CD4-positive, alpha-beta T cell treated with Interferon gamma for 1 hour (primary cell): Measurements from ENCODE around the gene ARMC8.

Source experiments
- DNase-seq: peaks from one replicate; pipeline ENCODE4 v3.0.0-alpha.2; 2020

The ARMC8 gene

DNA sequence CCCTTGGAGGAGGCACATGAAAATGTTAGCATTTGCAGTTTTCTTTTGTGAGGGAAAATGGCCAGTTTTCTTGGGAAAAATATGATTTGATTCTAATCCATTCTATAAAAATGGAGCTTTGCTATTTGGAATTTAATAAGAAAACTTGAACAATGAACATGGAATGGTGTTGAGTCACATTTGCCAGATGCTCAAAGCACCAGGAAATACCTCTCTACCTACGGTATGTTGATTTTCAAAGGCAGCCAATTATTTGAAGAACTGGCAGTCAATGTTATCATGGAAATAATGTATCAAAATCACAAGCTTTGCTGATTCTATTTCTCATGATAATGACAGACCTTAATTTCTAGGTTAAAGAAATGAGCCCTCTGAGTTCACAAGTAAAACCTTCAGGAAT, 127.7 kb downstream of the ARMC8 start:
- no peak for DNase-seq

DNA sequence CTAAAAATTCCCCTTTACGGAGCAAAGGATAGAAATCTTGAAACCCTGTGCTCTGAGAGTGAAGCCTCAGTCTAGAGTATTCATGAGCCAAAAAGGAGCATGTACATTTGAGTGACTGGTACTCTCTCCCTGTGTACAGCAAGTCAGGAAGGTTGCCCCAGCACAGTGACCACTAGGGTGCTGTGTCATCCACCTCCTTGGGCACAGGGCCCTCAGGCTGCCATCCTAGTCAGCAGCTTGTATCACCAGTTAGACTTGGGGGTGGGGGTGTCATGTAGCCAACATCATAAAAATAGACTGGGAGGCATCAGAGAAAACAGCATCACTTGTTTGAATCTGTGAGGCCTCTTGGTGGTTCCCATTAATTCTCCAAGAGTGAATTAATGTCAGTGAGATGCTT, 130.6 kb downstream of the ARMC8 start:
- DNase-seq = no peak

DNA sequence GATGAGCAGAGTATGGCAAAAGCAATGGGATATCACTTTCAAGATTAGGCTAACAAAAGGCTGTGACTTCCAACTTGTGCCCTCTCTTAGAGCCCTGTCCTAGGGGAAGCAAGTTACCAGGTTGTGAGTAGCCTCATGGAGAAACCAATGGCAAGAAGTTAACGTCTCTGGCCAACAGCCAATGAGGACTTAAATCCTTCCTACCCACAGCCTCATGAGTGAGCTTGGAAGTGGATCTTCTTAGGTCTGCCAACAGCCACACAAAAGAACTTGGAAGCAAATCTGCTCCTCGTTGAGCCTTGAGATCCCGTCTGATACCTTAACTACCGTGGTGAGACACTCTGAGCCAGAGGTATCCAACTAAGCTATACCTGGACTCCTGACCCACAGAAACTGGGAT, 136.9 kb downstream of the ARMC8 start:
- DNase-seq = no peak

DNA sequence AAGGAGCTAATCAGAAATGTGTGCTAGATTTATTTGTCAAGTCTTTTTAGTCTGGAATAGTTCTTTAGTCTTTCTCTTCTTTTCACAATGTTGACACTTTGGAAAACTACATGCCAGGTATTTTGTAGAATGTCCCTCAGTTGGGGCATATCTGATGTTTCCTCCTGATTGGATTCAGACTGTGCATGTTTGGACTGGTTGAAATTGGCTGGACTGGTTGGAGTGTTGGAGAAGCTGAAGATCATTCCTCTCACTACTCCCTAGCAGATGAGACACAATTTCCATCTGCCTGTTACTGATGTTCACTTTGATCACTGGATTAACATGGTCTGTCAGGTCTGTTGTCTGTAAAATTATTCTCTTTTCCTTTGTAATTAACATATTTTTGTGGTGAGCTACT, 138.9 kb downstream of the ARMC8 start:
- DNase-seq = no peak

DNA sequence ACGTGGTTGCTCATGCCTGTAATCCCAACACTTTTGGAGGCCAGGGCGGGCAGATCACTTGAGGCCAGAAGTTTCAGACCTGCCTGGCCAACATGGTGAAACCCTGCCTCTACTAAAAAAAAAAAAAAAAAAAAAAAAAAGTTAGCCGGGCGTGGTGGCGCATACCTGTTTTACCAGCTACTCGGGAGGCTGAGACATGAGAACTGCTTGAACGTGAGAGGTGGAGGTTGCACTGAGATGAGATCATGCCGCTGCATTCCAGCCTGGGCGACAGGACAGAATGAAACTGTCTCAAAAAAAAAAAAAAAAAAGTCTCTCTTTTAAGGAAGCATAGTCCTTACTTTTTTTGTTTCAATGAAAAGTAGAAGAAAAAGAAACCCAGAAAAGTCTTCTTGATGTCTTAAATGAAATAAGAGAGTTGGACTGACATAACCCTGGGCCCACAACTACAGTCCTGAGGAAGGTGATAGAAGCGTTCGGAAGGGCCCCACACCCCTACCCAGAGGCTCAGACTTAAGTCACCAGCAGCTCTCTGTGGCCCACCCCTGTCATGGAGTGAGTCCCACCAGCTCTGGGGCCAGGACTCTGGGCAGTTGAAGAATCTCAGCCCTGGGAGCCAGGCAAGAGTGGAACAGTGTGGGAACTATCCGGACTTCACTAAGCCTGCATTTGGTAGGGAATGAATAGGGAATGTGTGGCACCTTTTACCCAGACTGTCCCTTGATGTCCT, 139.9 kb downstream of the ARMC8 start:
- no peak for DNase-seq

DNA sequence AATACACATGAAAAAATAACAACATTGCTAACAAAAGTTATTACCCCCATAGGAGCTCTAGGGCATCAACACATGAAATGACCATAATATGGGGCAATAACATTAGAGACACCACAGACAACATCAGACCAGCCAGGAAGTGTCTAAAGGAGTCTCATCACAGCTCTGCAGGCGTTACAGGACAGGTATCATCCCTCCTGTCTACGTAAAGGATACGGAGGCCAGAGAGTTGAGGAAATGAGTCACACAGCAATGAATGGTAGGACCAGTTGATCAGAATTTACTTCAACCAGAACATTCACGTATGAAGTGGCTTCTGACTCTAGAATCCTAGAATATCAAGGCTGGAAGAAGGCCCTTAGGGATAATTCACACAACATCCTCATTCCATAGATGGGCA, 140.7 kb downstream of the ARMC8 start:
- no peak for DNase-seq

DNA sequence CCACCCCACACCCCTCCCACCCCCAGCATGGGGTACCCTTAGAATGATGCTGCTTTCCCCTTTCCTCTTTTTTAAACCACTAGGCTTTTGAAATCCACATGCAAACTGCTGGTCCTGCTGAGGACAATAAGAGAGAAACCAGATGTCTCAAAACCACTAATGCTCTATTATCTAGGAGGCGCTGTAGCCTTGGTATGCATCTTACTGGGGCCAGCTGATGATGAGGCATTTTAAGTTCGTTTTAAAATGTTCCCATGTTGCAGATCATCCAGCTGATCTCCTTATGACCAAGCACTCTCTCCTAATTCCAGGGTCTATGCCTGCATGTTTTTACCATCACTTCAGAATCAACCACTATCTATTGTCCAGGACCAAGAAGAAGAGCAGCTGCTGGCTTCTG, 141.2 kb downstream of the ARMC8 start:
- no peak for DNase-seq

DNA sequence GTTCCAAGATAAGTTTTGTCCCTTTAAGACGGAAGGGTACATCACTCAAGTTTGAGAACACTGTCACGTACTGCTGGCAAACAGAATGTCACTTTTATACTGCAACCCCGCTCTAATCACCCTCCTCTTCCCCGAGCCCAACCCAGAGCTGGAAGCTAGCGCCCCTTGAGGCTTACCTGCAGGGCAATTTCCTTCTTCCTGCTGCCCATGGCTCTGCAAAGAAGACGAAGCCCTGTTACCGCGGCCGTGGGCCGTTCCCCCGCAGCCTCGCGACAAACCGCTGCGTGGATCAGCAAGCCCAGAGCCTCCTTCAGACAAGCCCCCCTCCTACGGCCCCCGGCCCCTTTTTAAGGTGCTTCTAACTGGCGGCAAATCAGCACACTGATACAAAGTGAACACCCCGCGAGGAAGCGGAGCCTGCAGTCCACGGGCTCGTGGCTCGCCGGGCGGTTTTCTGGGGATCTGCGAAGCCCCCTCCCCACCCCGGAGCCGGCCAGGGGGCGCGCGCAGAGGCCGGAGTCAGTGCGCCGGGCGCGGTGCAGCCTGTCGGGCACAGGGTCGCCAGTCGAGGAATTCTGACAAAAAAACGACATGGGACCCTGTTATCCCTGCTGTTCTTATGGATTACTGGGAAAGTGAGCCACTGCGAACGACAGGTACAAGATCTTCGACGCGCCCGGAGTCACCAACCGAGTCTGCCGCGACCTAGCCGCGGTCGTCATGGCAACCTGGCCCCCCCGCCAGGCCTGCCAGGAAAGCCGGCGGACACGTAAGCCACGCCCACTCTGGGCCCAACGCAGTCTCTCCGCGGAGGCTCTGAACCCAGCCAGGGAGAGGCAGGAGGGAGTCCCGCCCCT, 142.3 kb downstream of the ARMC8 start, which contains the start of gene NME9:
TSS of gene NME9 (minus strand) at position 725 of the 857 bp plus-strand sequence. CDS start at position 209, 516 bp downstream.
- DNase-seq = peak; percentile 93

DNA sequence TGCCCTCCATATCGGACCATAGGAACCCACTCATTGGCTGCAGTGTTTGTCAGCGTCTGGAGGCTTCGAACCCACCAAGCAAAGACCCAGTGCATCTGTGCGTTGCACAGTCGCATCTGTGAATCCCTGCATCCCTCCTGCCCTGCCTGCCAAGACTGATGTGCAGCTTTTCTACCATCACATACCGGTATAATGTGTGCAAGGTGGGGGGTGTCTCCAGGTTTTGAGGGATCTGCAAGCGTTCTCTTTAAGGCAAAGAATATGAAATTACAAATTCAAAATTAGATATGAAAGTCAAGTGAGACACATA, 142.8 kb downstream of the ARMC8 start:
- no peak for DNase-seq

DNA sequence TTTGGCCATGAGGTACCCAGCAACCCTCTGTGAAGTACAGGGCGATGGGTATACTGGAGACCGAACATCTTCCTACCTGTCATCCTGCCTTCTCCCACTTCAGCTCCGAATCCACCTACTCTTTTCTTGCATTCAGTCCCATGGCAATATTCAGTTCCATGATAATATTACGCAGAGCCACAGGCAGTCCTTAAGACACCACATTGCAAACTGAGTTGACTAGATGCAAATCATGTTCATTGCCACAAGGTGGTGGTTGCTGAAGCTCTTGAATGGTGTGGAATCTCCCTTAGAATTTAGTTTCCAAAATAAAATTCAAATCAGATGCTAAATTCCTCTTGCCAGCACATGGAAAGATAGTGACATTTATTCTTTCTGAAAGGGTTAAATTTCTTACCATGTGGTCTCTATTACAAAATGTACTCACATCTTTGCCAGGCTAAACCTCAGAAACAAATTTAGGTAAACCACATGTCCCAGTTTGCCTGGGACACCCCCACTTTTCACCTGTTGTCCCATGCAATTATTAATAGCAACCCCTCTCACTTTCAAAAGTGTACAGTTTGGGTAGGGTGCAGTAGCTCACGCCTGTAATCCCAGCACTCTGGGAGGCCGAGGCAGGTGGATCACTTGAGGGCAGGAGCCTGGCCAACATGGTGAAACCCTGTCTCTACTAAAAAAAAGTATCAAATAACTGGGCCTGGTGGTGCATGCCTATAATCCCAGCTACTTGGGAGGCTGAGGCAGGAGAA, 144.2 kb downstream of the ARMC8 start:
- DNase-seq = no peak

DNA sequence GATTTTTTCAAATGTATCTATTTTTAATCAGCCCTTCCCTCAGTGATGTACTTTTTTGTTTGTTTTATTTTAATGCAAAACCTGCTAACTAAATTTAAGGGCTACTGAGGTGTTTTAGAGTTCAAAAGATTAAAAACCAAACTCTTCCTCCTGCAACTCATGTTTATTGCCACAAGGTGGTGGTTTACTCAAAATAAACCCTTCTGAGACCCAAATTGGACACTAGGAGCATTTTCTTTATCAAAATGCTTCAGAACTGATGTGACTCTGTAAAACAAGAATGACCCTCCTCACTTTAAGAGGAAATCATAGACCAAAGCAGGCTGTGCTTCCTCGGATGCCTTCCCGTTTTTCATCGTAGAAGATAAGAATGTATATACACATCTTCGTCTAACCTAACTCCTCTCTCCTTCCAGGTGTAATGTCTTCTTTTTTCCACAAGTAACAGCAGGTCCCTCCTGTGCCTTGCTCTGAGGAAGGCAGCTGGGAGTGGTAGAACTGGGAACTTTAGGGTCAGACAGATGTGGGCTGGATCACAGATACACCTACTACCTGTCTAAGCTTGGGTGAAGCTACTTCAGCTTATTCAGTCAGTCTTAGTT, 145.5 kb downstream of the ARMC8 start:
- no peak for DNase-seq

DNA sequence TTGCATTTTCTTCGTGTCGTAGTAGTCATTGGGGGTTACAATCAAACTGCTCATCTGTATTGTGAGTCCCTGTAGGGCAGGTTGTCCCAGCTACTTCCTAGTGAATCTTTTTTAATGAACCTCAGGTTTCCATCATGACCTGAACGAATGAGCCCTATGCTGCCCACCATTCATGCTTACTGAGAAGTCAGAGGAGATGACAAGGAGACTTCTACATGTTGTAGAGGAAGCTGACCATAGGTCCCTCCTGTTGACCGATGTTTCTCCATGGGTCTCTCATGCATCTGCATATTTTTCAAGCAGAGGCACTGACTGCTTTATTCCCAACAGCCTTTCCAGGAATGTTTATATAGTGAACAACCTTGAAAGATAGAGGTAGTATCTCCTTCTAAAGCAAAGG, 147.5 kb downstream of the ARMC8 start:
- no peak for DNase-seq

DNA sequence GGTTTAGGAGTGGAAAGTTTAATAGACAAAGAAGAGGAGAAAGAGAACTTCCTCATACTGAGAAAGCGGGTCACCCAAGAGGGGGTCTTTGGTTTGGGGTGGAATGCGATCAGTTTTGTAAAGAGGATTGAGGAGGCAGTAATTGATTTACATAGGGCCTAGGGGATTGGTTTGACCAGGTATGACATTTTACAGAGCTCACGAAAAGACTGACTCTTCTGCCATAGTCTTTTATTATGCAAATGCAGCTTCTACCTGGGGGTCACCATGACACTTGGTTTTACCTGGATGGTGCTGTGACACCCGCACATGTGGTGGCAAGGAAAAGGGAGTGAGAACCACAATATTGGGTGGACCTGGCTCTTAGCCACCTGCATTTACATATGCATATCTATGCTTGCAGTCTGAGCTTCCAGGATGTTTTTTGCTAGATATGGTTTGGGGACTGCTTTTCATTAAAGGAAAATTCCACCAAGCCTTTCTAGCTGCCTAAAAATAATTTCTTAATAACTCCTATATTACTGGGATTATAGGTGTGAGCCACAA, 149.4 kb downstream of the ARMC8 start:
- no peak for DNase-seq

DNA sequence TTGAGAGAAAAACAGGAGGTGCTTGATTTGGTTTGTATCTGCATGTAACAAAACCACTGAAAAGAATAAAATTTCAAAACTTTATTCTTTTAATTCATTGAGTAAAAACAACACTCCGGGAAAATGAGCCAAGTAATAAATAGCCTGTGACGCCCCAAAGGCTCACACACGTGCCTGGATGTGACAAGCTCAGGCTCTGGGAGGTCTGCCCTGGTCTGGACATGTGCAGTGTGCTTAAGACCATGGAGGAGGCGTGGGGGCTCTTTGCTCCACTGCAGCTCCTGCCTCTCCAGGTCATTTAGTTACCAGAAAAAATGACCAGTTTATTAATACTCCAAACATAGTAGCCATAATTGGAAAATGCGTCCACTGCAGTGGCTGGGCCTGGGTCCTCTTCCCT, 151.1 kb downstream of the ARMC8 start:
- no peak for DNase-seq

DNA sequence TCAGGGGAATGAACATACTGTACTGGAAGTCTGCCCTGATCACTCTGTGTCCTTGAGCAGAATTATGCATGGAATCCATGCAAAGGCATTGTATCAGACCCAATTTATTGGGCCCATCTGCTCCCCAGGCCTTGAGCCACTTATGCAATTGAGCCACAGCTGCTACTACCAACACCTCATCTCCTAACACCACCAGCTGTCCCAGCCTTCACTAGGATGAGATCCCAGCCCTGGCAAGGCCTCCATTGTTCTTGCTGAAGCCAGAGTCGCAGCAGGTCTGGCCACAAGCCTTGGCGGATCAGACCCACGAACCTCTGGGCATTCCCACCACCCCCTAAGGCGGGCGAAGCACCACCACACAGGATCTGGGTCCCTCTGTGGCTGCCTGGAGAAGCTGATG, 151.7 kb downstream of the ARMC8 start:
- DNase-seq = no peak

DNA sequence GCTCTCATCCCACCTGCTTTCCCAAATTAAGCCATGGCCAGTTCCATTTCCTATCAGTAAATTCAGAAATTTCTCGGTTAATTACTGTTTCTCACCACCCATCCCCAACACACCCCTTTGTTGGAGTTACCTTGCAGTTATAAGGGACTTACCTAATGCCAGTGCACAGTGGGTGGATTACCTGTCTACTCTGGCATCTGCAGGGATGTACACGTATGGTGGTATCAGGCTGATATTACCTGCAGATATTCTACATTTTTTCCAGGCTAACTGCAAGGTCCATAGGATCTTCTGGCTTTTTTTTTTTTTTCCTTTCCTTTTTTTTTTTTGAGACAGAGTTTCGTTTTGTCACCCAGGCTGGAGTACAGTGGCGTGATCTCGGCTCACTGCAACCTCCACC, 153.4 kb downstream of the ARMC8 start:
- DNase-seq = no peak

DNA sequence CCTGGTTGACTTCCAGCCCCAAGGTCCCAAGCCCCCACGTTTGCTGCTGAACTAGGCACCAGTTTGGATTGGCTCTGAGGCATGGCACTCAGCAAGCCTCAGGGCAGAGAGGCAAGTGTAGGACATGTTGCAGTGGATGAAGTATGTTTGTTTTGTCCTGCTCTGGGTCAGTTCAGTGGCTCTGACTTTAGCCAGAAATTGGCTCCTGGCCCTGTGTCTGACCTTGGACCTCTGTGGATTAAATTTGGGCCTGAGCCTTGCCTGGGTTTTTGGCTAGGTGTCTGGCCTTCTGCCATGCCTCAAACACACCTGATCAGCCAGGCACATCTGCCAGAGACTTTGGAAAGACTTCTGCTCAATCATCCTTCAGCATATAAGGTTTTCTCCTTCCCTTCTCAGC, 157.7 kb downstream of the ARMC8 start:
- DNase-seq = no peak
